Activated naive CD4-positive, alpha-beta T cell treated with anti-CD3 and anti-CD28 coated beads, Interleukin-2, amount 50 U/mL, for 16 hours (primary cell): ENCODE results near the gene TOX2.

Source experiments
- DNase-seq: peaks from one replicate; pipeline ENCODE4 v3.0.0-alpha.2; 2020

Gene TOX2

GRCh38 chr20:43941476-43942200 lies 27.0 kb downstream of the TOX2 start:
- DNase-seq, result no peak

DNA sequence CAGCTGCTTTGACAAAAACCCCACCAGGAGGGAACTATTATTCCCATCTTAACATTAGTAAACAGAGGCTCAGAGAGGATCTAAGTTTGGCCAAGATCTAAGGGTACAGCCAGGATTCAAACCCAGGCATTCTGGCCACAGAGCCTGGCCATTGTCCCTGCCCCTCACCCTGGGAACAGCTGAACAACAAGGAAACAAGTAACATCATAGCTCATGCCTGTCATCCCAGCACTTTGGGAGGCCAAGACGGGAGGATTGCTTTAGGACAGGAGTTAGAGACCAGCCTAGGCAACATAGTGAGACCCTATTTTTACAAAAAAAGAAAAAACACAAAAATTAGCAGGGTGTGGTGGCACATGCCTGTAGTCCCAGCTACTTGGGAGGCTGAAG lies 27.5 kb downstream of the TOX2 start:
- no peak for DNase-seq

DNA sequence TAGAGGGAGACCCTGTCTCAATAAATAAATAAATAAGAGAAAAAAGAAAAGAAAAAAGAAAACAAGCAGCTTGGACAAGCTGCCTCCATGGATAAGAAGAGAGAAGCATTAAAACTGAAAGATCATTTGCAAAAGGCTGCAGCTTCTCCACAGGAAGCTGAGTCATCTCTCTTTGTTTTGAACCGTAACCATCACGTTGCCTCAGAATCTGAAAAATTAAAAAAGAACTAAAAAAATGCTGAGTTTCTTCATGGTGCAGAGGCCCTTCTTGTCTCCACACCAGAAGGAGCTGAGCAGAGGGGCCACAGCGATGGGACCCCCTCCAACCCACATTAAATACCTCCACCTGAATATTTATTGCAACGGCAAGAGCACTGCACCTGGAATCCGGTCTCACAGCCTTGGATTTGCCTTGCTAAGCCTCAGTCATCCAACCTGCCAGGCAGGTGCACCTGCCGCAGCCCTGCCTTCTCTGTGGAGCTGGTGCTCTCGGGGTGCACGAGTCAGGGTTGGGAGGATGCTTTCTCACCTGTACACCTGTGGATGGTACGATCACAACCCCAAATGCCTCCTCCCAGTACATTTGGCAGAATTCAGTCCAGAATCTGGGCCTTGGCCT lies 28.1 kb downstream of the TOX2 start:
- DNase-seq, result no peak

DNA sequence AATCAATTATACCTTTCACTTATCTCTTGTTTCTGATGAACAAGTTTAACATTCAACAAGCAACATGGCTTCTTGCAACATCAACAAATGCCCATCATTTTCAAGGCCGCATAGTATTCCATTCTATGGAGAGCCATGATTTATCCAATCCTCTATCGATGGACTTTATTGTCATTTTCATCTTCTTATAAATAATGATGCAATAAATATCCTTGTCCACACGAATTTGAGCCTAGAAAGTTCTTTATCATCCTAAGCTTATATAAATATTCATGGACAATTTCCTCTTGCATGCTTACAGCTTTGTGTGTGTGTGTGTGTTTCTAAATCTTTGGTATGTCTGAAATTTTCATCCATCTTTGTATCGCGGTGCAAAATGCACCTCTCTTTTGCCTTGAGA lies 29.1 kb downstream of the TOX2 start:
- DNase-seq, result no peak

GRCh38 chr20:43944653-43945235 lies 30.1 kb downstream of the TOX2 start:
- no peak for DNase-seq

- DNase-seq, result no peak
These were observed 30.9 kb downstream of the TOX2 start for GRCh38 chr20:43945391-43946205.

DNA sequence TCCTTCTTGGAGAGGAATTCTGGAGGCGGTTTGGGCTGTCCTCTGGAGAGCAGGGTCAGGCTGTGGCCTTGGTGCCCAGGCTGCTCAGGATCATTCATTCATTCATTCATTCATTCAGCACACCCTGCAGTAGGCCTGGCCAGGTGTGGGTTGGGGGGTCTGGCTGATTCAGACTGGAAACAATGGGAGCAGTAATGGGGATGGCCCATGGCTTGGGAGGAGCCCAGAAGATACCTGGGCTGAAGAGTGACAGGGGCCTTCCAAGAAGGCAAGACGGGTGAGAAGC lies 31.5 kb downstream of the TOX2 start:
- no peak for DNase-seq

- DNase-seq, result no peak
These were observed 32.1 kb downstream of the TOX2 start for GRCh38 chr20:43946659-43947315.

DNA sequence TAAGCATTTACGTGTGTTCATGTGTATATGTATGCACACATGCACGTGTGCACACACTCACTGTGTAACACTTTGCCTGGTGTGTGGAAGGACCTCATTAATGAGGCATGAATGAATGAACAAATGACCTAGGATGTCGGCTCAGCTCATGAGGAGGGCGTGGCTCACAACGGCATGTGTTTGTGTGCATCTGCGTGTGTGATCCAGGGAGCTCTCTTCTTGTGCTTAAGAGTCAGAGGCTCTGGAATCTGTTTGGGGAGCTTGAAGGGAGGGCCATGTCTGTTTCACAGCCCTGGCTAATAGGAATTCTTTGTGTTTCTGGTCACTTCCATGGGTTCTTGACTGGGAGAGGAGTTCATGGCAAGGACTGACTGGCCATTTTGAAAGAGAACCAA lies 32.7 kb downstream of the TOX2 start:
- DNase-seq, result no peak

GRCh38 chr20:43948455-43948854 lies 33.8 kb downstream of the TOX2 start:
- no peak for DNase-seq

DNA sequence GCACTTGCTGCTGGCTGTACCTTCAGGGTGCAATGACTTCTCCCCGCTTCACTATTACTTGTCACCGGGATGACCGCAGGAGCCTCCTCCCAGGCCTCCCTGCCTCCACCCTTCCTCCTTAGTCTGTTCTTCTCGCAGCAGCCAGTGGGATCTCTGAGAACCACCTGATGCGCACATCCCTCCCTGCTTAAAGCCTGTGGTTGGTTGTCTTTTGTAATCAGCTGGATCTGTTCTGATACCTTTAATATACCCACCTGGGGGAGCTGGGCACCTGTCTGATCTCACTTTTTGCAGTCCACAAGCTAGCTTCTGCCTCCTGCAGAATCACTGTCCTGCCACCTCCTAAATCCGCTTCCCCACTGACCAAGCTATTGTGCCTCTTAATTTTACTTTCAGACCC lies 34.6 kb downstream of the TOX2 start:
- no peak for DNase-seq

- DNase-seq, result peak; percentile 40
These were observed 35.3 kb downstream of the TOX2 start for GRCh38 chr20:43949741-43950618.

GRCh38 chr20:43953919-43954592 lies 39.4 kb downstream of the TOX2 start:
- DNase-seq, result no peak

GRCh38 chr20:43954704-43955061 lies 40.0 kb downstream of the TOX2 start:
- no peak for DNase-seq

DNA sequence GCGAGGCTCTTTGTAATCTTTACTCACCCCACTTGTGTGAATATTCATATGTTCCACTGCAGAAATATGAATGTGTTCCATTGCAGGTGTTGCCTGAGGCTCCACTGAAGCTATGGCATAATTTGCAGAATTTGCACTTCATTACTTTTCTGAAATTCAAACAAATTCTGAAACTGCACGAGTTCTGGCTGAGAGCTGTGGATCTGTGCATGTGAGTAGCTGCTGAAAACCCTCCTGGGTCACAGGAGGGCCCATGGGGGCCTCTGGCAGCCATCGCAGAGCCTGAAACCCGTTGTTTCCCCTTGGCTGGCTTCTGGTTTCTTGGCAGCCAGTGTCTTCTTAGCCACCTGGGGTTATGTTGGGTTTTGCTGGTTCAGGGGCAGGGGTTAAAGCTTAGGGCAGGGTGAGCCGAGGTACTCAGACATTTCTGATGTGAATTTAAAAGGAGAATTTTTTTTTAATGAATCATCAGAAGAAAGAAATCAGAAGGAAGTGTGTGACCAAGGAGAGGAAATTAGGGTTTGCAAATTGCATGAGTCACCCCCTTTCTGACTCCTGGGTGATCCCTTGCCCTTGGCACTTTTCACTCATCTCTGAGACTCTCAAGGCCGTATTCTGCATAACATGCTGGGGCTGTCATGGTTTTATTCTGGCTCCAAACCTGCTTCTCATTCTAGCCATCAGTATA lies 40.6 kb downstream of the TOX2 start:
- peak; percentile 51 for DNase-seq

GRCh38 chr20:43955750-43956191 lies 41.1 kb downstream of the TOX2 start:
- DNase-seq, result no peak

DNA sequence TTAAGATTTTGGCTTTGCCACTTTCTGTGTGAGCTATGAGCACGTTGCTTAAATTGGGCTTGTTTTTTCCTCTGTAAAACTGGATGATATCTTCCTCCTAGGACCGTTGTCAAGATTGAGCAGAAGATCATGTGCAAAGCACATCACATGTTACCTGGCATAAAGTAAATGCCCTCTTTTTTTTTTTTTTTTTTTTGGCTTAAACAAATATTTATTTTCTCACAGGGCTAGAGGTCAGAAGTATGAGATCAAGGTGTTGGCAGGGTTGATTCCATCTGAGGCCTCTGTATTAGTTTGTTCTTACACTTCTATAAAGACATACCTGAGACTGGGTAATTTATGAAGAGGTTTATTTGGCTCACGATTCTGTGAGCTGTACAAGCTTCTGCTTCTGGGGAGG lies 42.7 kb downstream of the TOX2 start:
- DNase-seq, result no peak

- DNase-seq, result no peak
These were observed 44.0 kb downstream of the TOX2 start for GRCh38 chr20:43958626-43959025.

DNA sequence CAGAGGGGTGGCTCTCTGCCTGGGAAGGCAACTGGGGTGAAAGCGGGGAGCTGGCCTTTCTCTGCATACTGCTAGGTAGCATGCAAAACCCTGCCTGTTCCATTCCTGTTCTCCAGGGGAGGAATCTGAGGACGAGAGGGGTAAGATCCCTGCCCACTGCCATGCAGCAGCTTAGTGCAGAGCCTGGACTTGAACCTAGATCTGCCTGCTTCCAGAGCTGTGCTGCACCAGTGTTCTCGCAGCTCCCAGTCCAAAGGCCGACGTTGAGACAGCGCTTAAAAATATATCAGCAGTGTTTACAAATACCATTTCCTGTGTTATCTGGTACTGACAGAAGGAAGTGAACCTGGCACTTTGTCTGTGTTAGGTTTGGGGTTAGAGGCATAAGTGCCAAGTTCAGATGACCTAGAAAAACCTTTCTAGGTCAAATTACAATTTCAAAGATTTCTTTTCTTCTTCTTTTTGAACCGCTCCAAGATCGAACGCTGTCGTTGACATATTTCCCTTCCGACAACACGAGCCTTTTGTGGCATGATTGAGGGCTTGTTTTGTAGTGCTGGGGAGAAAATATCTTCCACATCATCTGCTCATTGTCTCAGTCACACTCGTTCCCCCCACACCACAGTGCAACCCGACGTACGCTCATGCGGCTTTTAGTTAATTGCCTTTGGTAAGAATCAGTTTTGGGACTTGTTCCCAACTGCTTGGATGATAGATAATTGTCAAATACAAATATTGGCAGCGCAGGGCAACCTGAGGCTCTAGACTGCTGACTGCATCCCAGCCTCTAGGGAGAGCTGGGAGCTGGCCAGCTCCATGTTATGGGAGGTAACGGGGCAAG lies 44.6 kb downstream of the TOX2 start:
- no peak for DNase-seq

GRCh38 chr20:43959920-43960227 lies 45.2 kb downstream of the TOX2 start:
- no peak for DNase-seq
